OCI-LY1 (cell line): Measurements from ENCODE around the gene TRIM14.

Experiments used
- H2AFZ ChIP-seq: fragments of 200-600 bp; sonication (generic), shearing (Covaris generic); 2 replicates; pipeline ENCODE4 v1.6.0; 2014; ENCODE audit warnings: antibody characterized with exemption, mild to moderate bottlenecking, low read length
- H3F3A ChIP-seq: fragments of 200-600 bp; sonication (generic), shearing (Covaris generic); 2 replicates; pipeline ENCODE4 v1.6.0; 2014; ENCODE audit warnings: mild to moderate bottlenecking, antibody characterized with exemption, low read length, moderate library complexity; ENCODE audit not compliant: insufficient read depth
- H3K27ac ChIP-seq: fragments of 200-600 bp; sonication (generic); 2 replicates; pipeline ENCODE4 v1.5.1; 2014; ENCODE audit warnings: low read length, mixed run types, mild to moderate bottlenecking, low read depth; ENCODE audit not compliant: poor library complexity, severe bottlenecking
- H3K27me3 ChIP-seq: fragments of 200-600 bp; sonication (generic); 2 replicates; pipeline ENCODE4 v1.6.0; 2014; ENCODE audit warnings: antibody characterized with exemption, mild to moderate bottlenecking, low read length, moderate library complexity; ENCODE audit not compliant: insufficient read depth
- H3K36me3 ChIP-seq: fragments of 200-600 bp; sonication (generic); 2 replicates; pipeline ENCODE4 v1.6.1; 2014; ENCODE audit warnings: mild to moderate bottlenecking, antibody characterized with exemption, low read length, moderate library complexity, mixed read lengths; ENCODE audit not compliant: insufficient read depth
- H3K4me1 ChIP-seq: fragments of 200-600 bp; sonication (generic); 2 replicates; pipeline ENCODE4 v1.5.1; 2014; ENCODE audit warnings: mild to moderate bottlenecking, low read length, moderate library complexity; ENCODE audit not compliant: insufficient read depth, severe bottlenecking
- H3K4me2 ChIP-seq: fragments of 200-600 bp; sonication (generic), shearing (Covaris generic); 2 replicates; pipeline ENCODE4 v1.6.1; 2014; ENCODE audit warnings: low read length
- H3K4me3 ChIP-seq: fragments of 200-600 bp; sonication (generic); 2 replicates; pipeline ENCODE4 v1.5.1; 2014; ENCODE audit warnings: low read length, low read depth, mild to moderate bottlenecking, mixed read lengths; ENCODE audit not compliant: poor library complexity, severe bottlenecking
- H3K79me2 ChIP-seq: fragments of 200-600 bp; shearing (Covaris generic); 2 replicates; pipeline ENCODE4 v1.6.1; 2016; ENCODE audit warnings: mixed run types, low read length, mixed read lengths; ENCODE audit not compliant: insufficient read depth
- H3K9ac ChIP-seq: fragments of 200-600 bp; sonication (generic), shearing (Covaris generic); 2 replicates; pipeline ENCODE4 v1.6.1; 2014; ENCODE audit warnings: mild to moderate bottlenecking, low read length, mixed read lengths
- H3K9me2 ChIP-seq: fragments of 200-600 bp; sonication (generic), shearing (Covaris generic); 2 replicates; pipeline ENCODE4 v1.6.1; 2014; ENCODE audit warnings: low read depth, mild to moderate bottlenecking, low read length, mixed read lengths
- H3K9me3 ChIP-seq: fragments of 200-600 bp; shearing (Covaris generic); 2 replicates; pipeline ENCODE4 v1.6.1; 2014; ENCODE audit warnings: low read length, mixed read lengths
- H4K20me1 ChIP-seq: fragments of 200-600 bp; sonication (generic), shearing (Covaris generic); 2 replicates; pipeline ENCODE4 v1.6.0; 2016; ENCODE audit warnings: mild to moderate bottlenecking, low read length; ENCODE audit not compliant: insufficient read depth
- EZH2 ChIP-seq: fragments of 200-600 bp; sonication (generic), shearing (Covaris generic); IDR thresholded peaks from 2 replicates; pipeline ENCODE4 v1.8.0; 2017; ENCODE audit warnings: borderline replicate concordance, mixed run types, mild to moderate bottlenecking, antibody characterized with exemption, low read length, moderate library complexity, mixed read lengths
- TF ChIP-seq, protein P1 (sequence below): fragments of 200-600 bp; sonication (generic), shearing (Covaris generic); IDR thresholded peaks from 2 replicates; pipeline ENCODE4 v1.5.1; 2017; ENCODE audit warnings: mild to moderate bottlenecking, antibody characterized with exemption, low read length, moderate library complexity, mixed read lengths

The TRIM14 gene

DNA sequence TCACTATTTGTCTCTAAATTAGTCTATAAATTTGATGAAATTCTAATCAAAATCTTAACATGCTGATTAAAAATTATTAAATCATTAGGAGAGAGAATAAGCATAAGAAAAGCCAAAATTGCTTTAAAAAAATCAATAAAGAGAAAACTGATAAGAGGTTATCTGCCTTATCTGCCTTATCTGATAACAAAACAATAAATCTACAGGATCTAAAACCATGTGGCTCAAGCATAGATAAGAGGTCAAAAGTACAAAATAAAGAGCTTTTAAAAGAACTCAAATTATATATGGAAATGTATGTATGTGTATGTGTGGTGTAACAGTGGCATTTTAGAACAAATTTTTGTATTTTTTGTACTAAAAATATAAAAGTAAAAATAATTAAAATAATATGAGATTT, 18.6 kb downstream of the TRIM14 start:
- H4K20me1 ChIP-seq = no peaks in the 10 kb centered on the region
- no peak for TF ChIP-seq EZH2
- TF ChIP-seq, protein P1, sequence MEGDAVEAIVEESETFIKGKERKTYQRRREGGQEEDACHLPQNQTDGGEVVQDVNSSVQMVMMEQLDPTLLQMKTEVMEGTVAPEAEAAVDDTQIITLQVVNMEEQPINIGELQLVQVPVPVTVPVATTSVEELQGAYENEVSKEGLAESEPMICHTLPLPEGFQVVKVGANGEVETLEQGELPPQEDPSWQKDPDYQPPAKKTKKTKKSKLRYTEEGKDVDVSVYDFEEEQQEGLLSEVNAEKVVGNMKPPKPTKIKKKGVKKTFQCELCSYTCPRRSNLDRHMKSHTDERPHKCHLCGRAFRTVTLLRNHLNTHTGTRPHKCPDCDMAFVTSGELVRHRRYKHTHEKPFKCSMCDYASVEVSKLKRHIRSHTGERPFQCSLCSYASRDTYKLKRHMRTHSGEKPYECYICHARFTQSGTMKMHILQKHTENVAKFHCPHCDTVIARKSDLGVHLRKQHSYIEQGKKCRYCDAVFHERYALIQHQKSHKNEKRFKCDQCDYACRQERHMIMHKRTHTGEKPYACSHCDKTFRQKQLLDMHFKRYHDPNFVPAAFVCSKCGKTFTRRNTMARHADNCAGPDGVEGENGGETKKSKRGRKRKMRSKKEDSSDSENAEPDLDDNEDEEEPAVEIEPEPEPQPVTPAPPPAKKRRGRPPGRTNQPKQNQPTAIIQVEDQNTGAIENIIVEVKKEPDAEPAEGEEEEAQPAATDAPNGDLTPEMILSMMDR = no peak
- H3K27ac ChIP-seq = peak overlapping the region; percentile 93
- H3K9ac ChIP-seq = no peak overlapping the region
- peaks cover 79% of the 10 kb centered on the region for H3K4me1 ChIP-seq
- no peaks in the 10 kb centered on the region for H3K36me3 ChIP-seq
- H3K79me2 ChIP-seq = no peaks in the 10 kb centered on the region
- peak overlapping the region; percentile 15; the same call in 1 of the 2 replicates for H3K4me2 ChIP-seq
- H3K9me2 ChIP-seq = no peaks in the 10 kb centered on the region
- H3K27me3 ChIP-seq = no peaks in the 10 kb centered on the region
- H3K4me3 ChIP-seq = no peak overlapping the region
- H3K9me3 ChIP-seq = no peaks in the 10 kb centered on the region
- no peak overlapping the region for H2AFZ ChIP-seq
- peaks cover 12% of the 10 kb centered on the region; the same call in 1 of the 2 replicates for H3F3A ChIP-seq

DNA sequence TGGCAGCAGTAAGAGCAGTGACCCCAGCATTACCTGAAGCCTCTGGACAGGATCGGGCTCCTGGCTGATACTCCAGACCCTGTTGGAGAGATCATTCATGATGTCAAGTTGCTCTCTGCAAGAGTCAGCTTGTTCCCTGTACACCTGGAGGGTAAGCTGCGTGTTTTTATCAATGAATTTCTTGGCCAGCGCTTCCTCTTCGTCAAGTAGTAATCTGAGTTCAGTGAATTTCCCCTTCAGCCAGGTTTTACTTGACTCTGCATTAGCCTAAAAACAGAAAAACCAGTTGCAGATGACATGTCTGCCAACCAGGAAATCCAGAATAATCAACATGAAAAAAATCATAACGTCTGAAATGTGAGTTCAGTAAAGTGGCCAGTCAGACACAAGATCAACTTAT, 19.1 kb downstream of the TRIM14 start:
- Histone ChIP-seq H3K4me1 (peaks cover 75% of the 10 kb centered on the region), H3K27me3 (no peaks in the 10 kb centered on the region), H3K27ac (peak overlapping the region; percentile 93), H3K9ac (no peak overlapping the region), H3K9me2 (no peaks in the 10 kb centered on the region), H3K79me2 (no peaks in the 10 kb centered on the region), H3K36me3 (no peaks in the 10 kb centered on the region), H3K4me3 (no peak overlapping the region), H4K20me1 (no peaks in the 10 kb centered on the region), H3F3A (peaks cover 12% of the 10 kb centered on the region; the same call in 1 of the 2 replicates), H3K4me2 (peak overlapping the region; percentile 15; the same call in 1 of the 2 replicates), H2AFZ (no peak overlapping the region), H3K9me3 (no peaks in the 10 kb centered on the region)
- TF ChIP-seq EZH2 = no peak

DNA sequence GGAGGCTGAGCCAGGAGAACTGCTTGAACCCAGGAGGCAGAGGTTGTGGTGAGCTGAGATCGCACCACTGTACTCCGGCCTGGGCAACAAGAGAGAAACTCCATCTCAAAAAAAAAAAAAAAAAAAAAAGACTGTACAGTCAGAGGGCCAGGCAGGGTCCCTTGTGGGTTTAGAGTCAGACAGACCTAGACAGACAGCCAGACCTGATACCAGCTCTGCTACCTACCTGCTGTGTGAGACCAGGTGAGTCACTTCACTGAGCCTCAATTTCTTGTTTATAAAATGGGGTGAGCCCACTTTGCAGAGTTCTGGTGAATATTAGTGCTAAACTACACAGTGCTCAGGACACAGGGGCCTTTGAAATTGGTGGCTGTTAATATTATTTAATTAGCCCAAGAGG, 19.7 kb downstream of the TRIM14 start:
- H3K9ac ChIP-seq = no peak overlapping the region
- H3K27ac ChIP-seq = peak overlapping the region; percentile 93
- no peak for TF ChIP-seq EZH2
- TF ChIP-seq, protein P1 = no peak
- H3K79me2 ChIP-seq = no peaks in the 10 kb centered on the region
- peaks cover 70% of the 10 kb centered on the region for H3K4me1 ChIP-seq
- H4K20me1 ChIP-seq = no peaks in the 10 kb centered on the region
- H3F3A ChIP-seq = peaks cover 12% of the 10 kb centered on the region; the same call in 1 of the 2 replicates
- H3K9me3 ChIP-seq = no peaks in the 10 kb centered on the region
- peak overlapping the region; percentile 15; the same call in 1 of the 2 replicates for H3K4me2 ChIP-seq
- H3K9me2 ChIP-seq = no peaks in the 10 kb centered on the region
- no peaks in the 10 kb centered on the region for H3K36me3 ChIP-seq
- no peak overlapping the region for H2AFZ ChIP-seq
- H3K27me3 ChIP-seq = no peaks in the 10 kb centered on the region
- H3K4me3 ChIP-seq = no peak overlapping the region

DNA sequence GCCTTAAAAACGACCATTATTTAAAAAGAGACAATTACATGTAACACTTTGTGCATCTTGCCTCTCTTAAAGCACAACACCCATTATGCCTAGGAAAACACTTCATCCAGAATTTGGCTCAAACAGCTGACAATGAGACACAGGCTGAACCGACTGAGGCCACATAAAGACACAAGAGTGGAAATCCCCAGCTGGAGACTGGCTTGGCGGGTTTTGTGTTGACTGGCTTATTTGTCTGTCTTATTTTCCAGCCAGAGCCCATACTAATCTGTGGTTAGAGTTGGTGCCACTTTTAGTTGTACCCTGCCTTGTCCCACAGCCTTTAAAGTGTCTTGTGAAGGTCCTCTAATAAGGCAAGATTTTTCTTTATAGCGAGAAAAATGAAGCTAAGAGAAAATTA, 21.2 kb downstream of the TRIM14 start:
- Histone ChIP-seq H3K9ac (peak overlapping the region; percentile 19; the same call in 1 of the 2 replicates), H3K9me2 (no peaks in the 10 kb centered on the region), H3K79me2 (no peaks in the 10 kb centered on the region), H2AFZ (no peak overlapping the region), H3K27me3 (no peaks in the 10 kb centered on the region), H3K4me2 (peak overlapping the region; percentile 1; the same call in 1 of the 2 replicates), H4K20me1 (no peaks in the 10 kb centered on the region), H3K9me3 (no peaks in the 10 kb centered on the region), H3K4me3 (no peak overlapping the region), H3K36me3 (no peaks in the 10 kb centered on the region), H3K27ac (peak overlapping the region; percentile 93), H3F3A (peaks cover 6% of the 10 kb centered on the region; the same call in 1 of the 2 replicates), H3K4me1 (peaks cover 55% of the 10 kb centered on the region)
- TF ChIP-seq EZH2 = no peak
- TF ChIP-seq, protein P1 = no peak
